Stimulated activated CD8-positive, alpha-beta memory T cell treated with anti-CD3 and anti-CD28 coated beads, Interleukin-4, amount 100 ng/mL, for 1 hour (primary cell): Measurements from ENCODE around the gene PNLIPRP3.

Experiments used
- DNase-seq, 2 donors: peaks; one replicate each; pipeline ENCODE4 v3.0.0-alpha.2; 2020; ENCODE audit warnings: low read depth in 2 of 2, low spot score in 1 of 2

The PNLIPRP3 gene

DNA sequence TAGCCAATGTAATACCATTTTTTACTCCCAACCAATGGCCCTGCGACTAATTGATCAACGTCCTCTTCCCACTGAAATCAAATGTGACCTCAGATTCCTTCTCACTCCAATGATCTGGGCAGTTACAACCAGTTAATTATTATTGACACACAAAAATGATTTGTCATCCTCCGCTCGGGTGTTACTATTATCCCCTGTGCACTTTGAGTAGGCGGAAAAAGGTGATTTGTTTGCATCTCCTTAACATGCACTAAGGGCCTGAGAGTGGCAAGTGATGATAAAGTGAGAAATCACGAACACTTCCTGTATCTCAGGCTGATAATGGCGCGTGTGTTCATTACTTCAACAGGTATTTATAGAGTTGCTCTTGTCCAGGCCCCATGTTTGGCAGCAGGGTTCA is 77.1 kb downstream of the PNLIPRP3 start:
- DNase-seq = no peak

DNA sequence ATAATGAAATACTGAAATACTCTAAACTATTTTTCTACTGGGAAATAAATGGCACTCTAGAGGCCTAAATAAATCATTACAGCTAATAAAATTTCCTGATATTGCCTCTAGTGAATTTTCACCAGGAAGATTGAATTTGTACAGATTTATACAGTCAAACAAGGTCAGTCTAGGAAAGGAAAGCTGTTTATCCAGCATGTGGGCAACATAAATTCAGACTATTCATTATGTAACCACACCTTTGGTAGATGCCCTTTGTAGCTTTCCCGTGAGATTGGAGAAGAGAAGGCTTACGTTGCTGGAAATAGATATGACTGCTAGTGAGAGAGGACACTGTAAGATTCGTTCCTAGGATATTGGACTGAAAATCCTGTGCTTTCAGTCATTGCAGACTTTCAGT is 82.9 kb downstream of the PNLIPRP3 start:
- DNase-seq = no peak

DNA sequence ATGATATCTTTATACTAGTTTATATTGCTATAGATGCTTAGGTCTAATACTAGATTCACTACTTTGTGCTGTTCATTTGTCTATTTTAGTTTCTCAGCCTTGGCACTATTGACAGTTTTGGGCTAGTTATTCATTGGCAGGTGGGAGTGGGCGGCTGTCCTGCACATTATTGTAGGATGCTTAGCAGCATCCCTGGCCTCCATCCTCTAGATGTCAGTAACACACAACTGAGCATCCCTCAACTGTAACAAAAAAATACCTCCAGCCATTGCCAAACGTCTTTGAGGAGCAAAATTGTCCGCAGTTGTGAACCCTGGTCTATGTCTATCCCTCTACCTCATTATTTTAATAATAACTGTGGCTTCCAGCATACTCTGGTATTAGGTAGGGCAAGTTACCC is 83.7 kb downstream of the PNLIPRP3 start:
- no peak for DNase-seq

DNA sequence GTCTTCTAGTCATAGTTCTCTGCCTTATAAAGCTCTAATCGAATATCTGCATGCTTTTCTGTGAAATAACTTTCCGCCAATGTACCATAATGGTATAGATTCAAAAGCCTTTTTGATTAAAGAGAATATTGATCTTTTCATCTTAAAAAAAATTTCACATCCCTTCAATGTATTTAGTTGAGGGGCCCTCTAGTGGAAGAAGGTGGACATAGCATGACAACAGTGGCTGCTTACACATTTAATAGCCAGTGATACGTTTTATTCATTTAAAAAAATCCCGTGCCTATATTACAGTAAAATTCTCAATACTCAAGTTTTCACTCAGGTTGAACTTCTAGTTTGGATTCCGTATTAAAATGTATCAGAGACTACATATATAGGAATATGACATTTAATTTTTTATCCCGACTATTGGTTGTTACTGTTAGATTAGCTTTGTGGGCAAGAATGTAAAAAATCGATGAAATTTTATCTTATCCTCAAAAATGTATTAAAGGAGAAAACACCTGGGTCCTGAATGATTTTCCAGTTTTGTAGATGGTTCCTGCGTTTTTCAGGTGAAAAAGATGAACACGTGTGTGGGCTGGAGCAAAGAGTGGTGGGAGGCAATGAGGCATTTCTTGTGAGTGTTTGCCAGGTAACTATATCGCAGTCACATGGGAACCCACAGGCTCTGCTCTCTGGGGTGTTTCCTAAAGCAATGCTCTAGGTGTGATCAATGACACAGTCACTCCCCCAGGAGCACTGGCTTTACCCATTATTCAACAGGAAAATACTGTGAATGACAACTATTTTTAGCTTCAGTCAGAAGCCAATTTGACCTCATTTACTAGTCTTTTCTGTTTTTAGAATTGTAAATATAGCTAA is 94.0 kb downstream of the PNLIPRP3 start:
- no peak for DNase-seq

DNA sequence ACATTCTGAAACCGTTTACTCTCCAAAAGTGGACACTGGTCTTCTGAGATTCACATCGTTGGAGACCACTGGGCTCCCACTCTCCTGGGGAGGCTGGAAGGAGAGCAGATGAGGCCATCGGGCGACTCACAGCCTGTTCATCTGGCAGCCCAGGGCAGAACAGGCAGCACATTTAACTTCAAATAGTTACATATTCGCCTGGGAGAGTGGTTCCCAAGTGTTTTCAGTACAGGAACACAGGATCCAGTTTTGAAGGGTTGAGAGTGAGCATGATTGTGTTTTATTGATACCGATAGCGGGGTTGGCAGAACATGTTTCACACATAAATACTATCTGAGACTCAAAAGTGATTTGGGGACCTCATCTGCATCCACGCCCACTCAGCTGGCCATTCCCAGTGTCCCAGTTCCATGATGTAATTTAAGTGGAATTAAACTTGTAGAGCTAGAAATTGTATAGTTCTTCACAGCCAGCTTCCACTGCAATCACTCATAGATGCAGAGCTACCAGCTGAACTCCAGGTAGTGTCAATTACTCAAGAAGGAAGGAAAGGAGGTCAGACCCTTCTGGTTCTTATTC is 95.2 kb downstream of the PNLIPRP3 start:
- DNase-seq = no peak

DNA sequence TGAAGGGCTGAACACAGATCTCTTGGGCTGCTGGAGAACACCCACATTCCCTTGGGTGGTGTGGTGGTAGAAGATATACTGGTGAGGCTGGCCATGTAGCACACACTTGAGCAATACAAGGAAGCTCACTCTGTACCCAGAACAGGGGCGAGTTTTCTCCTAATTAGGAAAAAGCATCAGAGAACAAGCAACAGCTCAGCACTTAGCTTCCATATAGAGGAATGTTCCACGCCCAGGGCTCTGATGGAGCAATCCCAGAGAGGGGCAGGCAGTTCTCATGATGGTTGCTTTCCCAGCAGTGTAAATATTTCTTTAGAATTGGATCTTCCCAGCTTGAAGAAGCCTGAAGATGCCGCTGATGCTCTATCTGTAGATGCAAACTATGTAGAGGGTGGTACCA is 97.1 kb downstream of the PNLIPRP3 start:
- no peak for DNase-seq

DNA sequence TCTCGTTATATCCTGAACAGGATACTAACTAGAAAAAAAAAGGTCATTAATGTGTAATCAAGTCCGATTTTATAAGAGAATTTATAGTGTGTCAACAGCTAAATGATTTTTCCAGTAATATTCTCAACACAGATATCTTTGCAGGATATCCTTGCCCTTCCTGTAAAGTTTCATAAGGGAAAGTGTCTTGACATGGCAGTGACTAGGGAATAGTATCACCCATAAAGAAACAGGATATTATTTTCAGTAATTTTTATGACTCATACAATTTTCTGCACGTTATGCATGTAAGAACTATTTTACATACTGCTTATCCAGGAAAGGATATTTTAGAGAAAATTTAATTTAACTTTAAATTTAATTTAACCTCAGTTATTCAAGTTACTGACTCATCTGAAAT is 98.6 kb downstream of the PNLIPRP3 start:
- DNase-seq = no peak
